Measurements from ENCODE around the gene PAX9. TPM values are rescaled to one million over a fixed set of nuclear protein-coding genes. Genes with fewer than 3 reads are reported as not detected.

Gene PAX9
- total and polyA plus RNA-seq, 9 of the 15 experiments (the other 6 are each of a cell fraction or from before 2014, with no cell fraction given) = 0.87 to 2.4 (median 1.3) TPM

GRCh38 chr14:36726128-36726527, 64.5 kb downstream of the PAX9 start:
- 81% methylated on average over 3 of the region's 3 CpGs for WGBS (ENCODE audit: insufficient coverage, low coverage, missing lambda C conversion rate)
- no TSS peak for BruUV-seq (replicated peaks)
- POLR2A ChIA-PET = no interaction called here
- no peak for TF ChIP-seq MTF1 (CRISPR knock-in tag; IDR thresholded peaks at IDR 0.05; ENCODE audit: borderline replicate concordance)
- no peak for TF ChIP-seq ZBTB40 (IDR thresholded peaks at IDR 0.05)
- TF ChIP-seq ZBTB40 (CRISPR knock-in tag; IDR thresholded peaks at IDR 0.05) = no peak
- TF ChIP-seq XRCC3 (IDR thresholded peaks at IDR 0.05) = no peak
- no peak for TF ChIP-seq BACH1 (tag; IDR thresholded peaks at IDR 0.05)
- TF ChIP-seq ZNF217 (CRISPR knock-in tag; IDR thresholded peaks at IDR 0.05) = no peak
- no peak for TF ChIP-seq ZNF212 (CRISPR knock-in tag; IDR thresholded peaks at IDR 0.05)
- no peak for TF ChIP-seq NFYB (IDR thresholded peaks at IDR 0.05; ENCODE audit: extremely low read depth, insufficient read length)
- no peak for TF ChIP-seq ELK1 (CRISPR knock-in tag; IDR thresholded peaks at IDR 0.05)
- TF ChIP-seq XRCC4 (IDR thresholded peaks at IDR 0.05; ENCODE audit: extremely low read depth, insufficient read depth, insufficient read length) = no peak

More at GRCh38 chr14:36726128-36726527, 64.5 kb downstream of the PAX9 start:
- peaks cover 3% of the 10 kb centered on the region; the same call in 1 of the 3 replicates for H3K36me3 ChIP-seq (ENCODE audit: control insufficient read depth, insufficient read depth, low read length)
- intact Hi-C loops (cut with micrococcal nuclease) = no loop called here
- H4K20me1 ChIP-seq (replicated peaks; ENCODE audit: control insufficient read depth, insufficient read depth, low read length) = no peaks in the 10 kb centered on the region
- FAIRE-seq = no peak
- no peaks in the 10 kb centered on the region for H3K4me1 ChIP-seq (replicated peaks in 1 of 2; ENCODE audit: control insufficient read depth in 2 of 2, insufficient read depth in 2 of 2, low read length in 2 of 2)
- no peaks in the 10 kb centered on the region for H3K79me2 ChIP-seq (ENCODE audit: control insufficient read depth, insufficient read depth, low read length)
- DNase-seq (ENCODE audit: extremely low read depth in 1 of 4, low spot score in 3 of 4) = no peak
- H3K27me3 ChIP-seq (ENCODE audit: control insufficient read depth in 2 of 2, insufficient read depth in 2 of 2, low read length in 2 of 2) = no peaks in the 10 kb centered on the region
- in situ Hi-C loops (cut with MboI) = no loop called here
- no peak overlapping the region for H3K4me2 ChIP-seq (ENCODE audit: insufficient read depth, low read length)
- no peaks in the 10 kb centered on the region for H3K9me3 ChIP-seq (replicated peaks; ENCODE audit: control insufficient read depth, insufficient read depth, low read depth, low read length)
- CTCF ChIA-PET (ENCODE audit: low intra/inter-chr PET ratio) = no interaction called here
- no peak overlapping the region for H2AFZ ChIP-seq (ENCODE audit: low read depth, low read length)
- H3K4me3 ChIP-seq = no peak overlapping the region
- no peaks in the 10 kb centered on the region for H3K9me1 ChIP-seq (ENCODE audit: control insufficient read depth, insufficient read depth, low read length)
- no peak overlapping the region for H3K27ac ChIP-seq (ENCODE audit: extremely low read depth, low read depth, low read length)
- H3K9ac ChIP-seq (ENCODE audit: insufficient read depth in 1 of 2, low read depth in 2 of 2, low read length in 2 of 2) = no peak overlapping the region
- no peak for ATAC-seq

All from K562 (cell line).